B cell (primary cell): Measurements from ENCODE around the gene CYTH2. TPM values are rescaled to one million over a fixed set of nuclear protein-coding genes. Genes with fewer than 3 reads are reported as not detected.

Experiments
- ATAC-seq: fragments of 200-7000 bp; cut with Tn5 transposase; one replicate; pipeline ENCODE4 v1.10.0; 2021; ENCODE audit warnings: low read depth, mild to moderate bottlenecking, moderate number of reproducible peaks, moderate library complexity
- CTCF ChIA-PET: fragments of 350-600 bp; sonication (Branson Sonifier 250); formaldehyde crosslinking; loops from one replicate; lab custom pipeline; 2021; ENCODE audit warnings: antibody characterized with exemption, inconsistent platforms; lab: Charles Lee
- POLR2A ChIA-PET: fragments of 350-600 bp; sonication (Branson Sonifier 250); formaldehyde crosslinking; loops from one replicate; lab custom pipeline; 2021; ENCODE audit warnings: antibody characterized with exemption; lab: Charles Lee
- DNase-seq: peaks from one replicate; pipeline ENCODE4 v3.0.0; 2013
- H2AFZ ChIP-seq: 2 replicates; pipeline ENCODE4 v1.6.1; 2012; ENCODE audit warnings: mild to moderate bottlenecking, low read depth, low read length; ENCODE audit not compliant: insufficient read depth, poor library complexity, severe bottlenecking
- H3K27ac ChIP-seq, 2 donors: 1 replicate in 1 of 2; 2 replicates in 1 of 2; pipeline ENCODE4 v1.5.1; 2012 to 2013; ENCODE audit warnings: low read length in 2 of 2, mild to moderate bottlenecking in 2 of 2, moderate library complexity in 1 of 2
- H3K27me3 ChIP-seq, 4 experiments: fragments of 200-600 bp in 1 of 4; sonication (generic) in 1 of 4; replicated peaks in 1 of 4; 1 replicate in 2 of 4; 2 replicates in 2 of 4; pipeline versions ENCODE4 v1.6.1 to v1.7.0; 2013 to 2016; ENCODE audit warnings: low read length in 3 of 4, mild to moderate bottlenecking in 2 of 4, mixed read lengths in 1 of 4, moderate library complexity in 1 of 4; ENCODE audit not compliant: insufficient read depth in 4 of 4, control insufficient read depth in 3 of 4; ENCODE audit errors: control extremely low read depth in 1 of 4
- H3K36me3 ChIP-seq, 2 experiments: replicated peaks in 1 of 2; 1 replicate in 1 of 2; 2 replicates in 1 of 2; pipeline versions ENCODE4 v1.6.1 to v1.7.1; 2013; ENCODE audit warnings: low read length in 1 of 2; ENCODE audit not compliant: insufficient read depth in 2 of 2, control insufficient read depth in 1 of 2; ENCODE audit errors: control extremely low read depth in 1 of 2, extremely low read depth in 1 of 2
- H3K4me1 ChIP-seq, 2 donors: fragments of 200-600 bp in 1 of 2; sonication (generic) in 1 of 2; 1 replicate in 1 of 2; 2 replicates in 1 of 2; pipeline versions ENCODE4 v1.5.1 to v1.6.1; 2013 to 2017; ENCODE audit warnings: low read length in 2 of 2; ENCODE audit not compliant: control insufficient read depth in 2 of 2, insufficient read depth in 2 of 2
- H3K4me2 ChIP-seq: replicated peaks from 2 replicates; pipeline ENCODE3; 2012; ENCODE audit warnings: mild to moderate bottlenecking, low read depth, low read length; ENCODE audit not compliant: poor library complexity, severe bottlenecking
- H3K4me3 ChIP-seq, 5 experiments: fragments of 200-600 bp in 1 of 5; sonication (generic) in 1 of 5; 1 replicate in 3 of 5; 2 replicates in 2 of 5; pipeline versions ENCODE4 v1.5.1 to v1.7.0; 2011 to 2016; ENCODE audit warnings: low read length in 4 of 5, mild to moderate bottlenecking in 4 of 5, low read depth in 2 of 5, control low read depth in 1 of 5, moderate library complexity in 1 of 5; ENCODE audit not compliant: insufficient read depth in 1 of 5; ENCODE audit errors: control extremely low read depth in 1 of 5, extremely low read depth in 1 of 5
- H3K79me2 ChIP-seq: fragments of 200-600 bp; sonication (generic); one replicate; pipeline ENCODE4 v1.6.0; 2016; ENCODE audit warnings: low read length; ENCODE audit not compliant: control insufficient read depth, insufficient read depth
- H3K9ac ChIP-seq: fragments of 200-600 bp; sonication (generic); 2 replicates; pipeline ENCODE4 v1.6.1; 2017; ENCODE audit warnings: mild to moderate bottlenecking, low read length, moderate library complexity
- H3K9me3 ChIP-seq, 3 donors: one replicate each; pipeline versions ENCODE4 v1.6.1 to v1.7.1; 2013; ENCODE audit warnings: low read length in 2 of 3; ENCODE audit not compliant: control insufficient read depth in 2 of 3, insufficient read depth in 1 of 3; ENCODE audit errors: control extremely low read depth in 1 of 3
- H4K20me1 ChIP-seq: 2 replicates; pipeline ENCODE4 v1.6.0; 2012; ENCODE audit warnings: mild to moderate bottlenecking, low read length; ENCODE audit not compliant: insufficient read depth, control insufficient read depth, poor library complexity, severe bottlenecking
- H3K27ac Mint-ChIP-seq: one replicate; pipeline ENCODE4 v1.8.0; 2021; ENCODE audit warnings: mixed read lengths
- H3K27me3 Mint-ChIP-seq: one replicate; pipeline ENCODE4 v1.8.0; 2021; ENCODE audit warnings: mixed read lengths
- H3K4me1 Mint-ChIP-seq: one replicate; pipeline ENCODE4 v1.8.0; 2021; ENCODE audit warnings: mixed read lengths
- H3K4me3 Mint-ChIP-seq: one replicate; pipeline ENCODE4 v1.8.0; 2021; ENCODE audit warnings: mixed read lengths
- H3K9me3 Mint-ChIP-seq: one replicate; pipeline ENCODE4 v1.8.0; 2022; ENCODE audit warnings: mixed read lengths; ENCODE audit not compliant: insufficient read depth
- CTCF ChIP-seq: fragments of 200-600 bp; IDR thresholded peaks from one replicate; pipeline ENCODE4 v1.8.0; 2022; ENCODE audit warnings: antibody characterized with exemption, mild to moderate bottlenecking
- EZH2 ChIP-seq: IDR thresholded peaks from 2 replicates; pipeline ENCODE4 v1.6.1; 2012; ENCODE audit warnings: borderline replicate concordance, low read depth, mild to moderate bottlenecking, moderate library complexity, low read length; ENCODE audit not compliant: insufficient read depth, poor library complexity, severe bottlenecking
- whole genome bisulfite sequencing: methylation state at CpG from one replicate; pipeline ENCODE4 v1.1.5; 2013; ENCODE audit warnings: missing lambda C conversion rate; ENCODE audit not compliant: insufficient coverage; 5-methylcytosine and 5-hydroxymethylcytosine counted together
- intact Hi-C: fragments of 100-400 bp; cut with micrococcal nuclease; formaldehyde crosslinking; loops from one replicate; pipeline ENCODE4 v1.10.0; 2022
- polyA plus RNA-seq: library from polyadenylated mRNA; depleted of rRNA; stranded (reverse); fragments of >200 nt; gene quantifications from 2 replicates; pipeline ENCODE4 v1.2.3, GENCODE V29; 2012
- total RNA-seq, 2 donors: library from RNA; stranded (reverse); fragments of 120-200 nt in 1 of 2; gene quantifications; 1 replicate in 1 of 2; 2 replicates in 1 of 2; pipeline versions ENCODE4 v1.2.3 to v1.2.4, GENCODE V29; 2013 to 2022

The CYTH2 gene
- total and polyA plus RNA-seq, 2 donors (not counting 1 experiment from before 2014, with no cell fraction given), result 40.7 to 56.0 TPM

GRCh38 chr19:48506138-48506733, 37.1 kb downstream of the CYTH2 start:
- ATAC-seq, result no peak
- peak; percentile 58 for DNase-seq
- intact Hi-C loops, result loop anchor here (2.0 kb wide), 1 partner anchor 83 kb away; no protein-coding TSS in a partner anchor
- H3K27ac Mint-ChIP-seq, result no peak overlapping the region
- ChIA-PET POLR2A (interaction anchor here (0.6 to 1.0 kb wide), 4 partner anchors 17 to 169 kb away, joined by 4 to 9 read pairs (median 4); no protein-coding TSS in a partner anchor), CTCF (interaction anchor here (0.6 to 4.8 kb wide), 15 partner anchors 10 to 340 kb away, joined by 3 to 40 read pairs (median 4); partner anchors contain the start of genes CA11 and SPACA4)
- no peaks in the 10 kb centered on the region for H3K36me3 ChIP-seq
- no peak overlapping the region for H3K4me2 ChIP-seq
- H3K27me3 ChIP-seq, result peaks cover 0 to 18% (median 2%) of the 10 kb centered on the region in 4 experiments
- H3K4me1 Mint-ChIP-seq, result peaks cover 27% of the 10 kb centered on the region
- H3K9me3 Mint-ChIP-seq, result no peaks in the 10 kb centered on the region
- peaks cover 0 to 18% (median 0%) of the 10 kb centered on the region in 3 donors for H3K9me3 ChIP-seq
- H2AFZ ChIP-seq, result no peak overlapping the region
- TF ChIP-seq CTCF (peak; percentile 60), EZH2 (no peak)
- peaks cover 15% of the 10 kb centered on the region for H3K27me3 Mint-ChIP-seq
- H3K4me3 Mint-ChIP-seq, result no peak overlapping the region
- H4K20me1 ChIP-seq, result no peaks in the 10 kb centered on the region
- 97% methylated on average over 5 of the region's 5 CpGs for WGBS
- no peak overlapping the region for H3K4me3 ChIP-seq
- peaks cover 24% of the 10 kb centered on the region in 2 donors for H3K4me1 ChIP-seq
- H3K9ac ChIP-seq, result no peak overlapping the region
- no peaks in the 10 kb centered on the region for H3K79me2 ChIP-seq
- H3K27ac ChIP-seq, result no peak overlapping the region

- H3K9me3 ChIP-seq, result peaks cover 0 to 7% (median 0%) of the 10 kb centered on the region in 3 donors
- H3K79me2 ChIP-seq, result no peaks in the 10 kb centered on the region
- peaks cover 23 to 27% of the 10 kb centered on the region in 2 donors for H3K4me1 ChIP-seq
- CTCF ChIA-PET, result interaction anchor here (0.6 to 4.8 kb wide), 10 partner anchors 8 to 101 kb away, joined by 3 to 40 read pairs (median 12); partner anchors contain the start of gene SPACA4
- 89% methylated on average over 6 of the region's 7 CpGs for WGBS
- intact Hi-C loops, result loop anchor here (2.0 kb wide), 1 partner anchor 81 kb away; no protein-coding TSS in a partner anchor
- H3K9me3 Mint-ChIP-seq, result no peaks in the 10 kb centered on the region
- POLR2A ChIA-PET, result no interaction called here
- H3K27me3 ChIP-seq, result peaks cover 0 to 34% (median 13%) of the 10 kb centered on the region in 4 experiments
- H3K4me1 Mint-ChIP-seq, result peaks cover 15% of the 10 kb centered on the region
- no peak for ATAC-seq
- H3K27ac ChIP-seq, result no peak overlapping the region
- H2AFZ ChIP-seq, result no peak overlapping the region
- no peaks in the 10 kb centered on the region for H4K20me1 ChIP-seq
- H3K36me3 ChIP-seq, result no peaks in the 10 kb centered on the region
- TF ChIP-seq EZH2 (no peak), CTCF (no peak)
- H3K9ac ChIP-seq, result no peak overlapping the region
- peak; percentile 11 for DNase-seq
- no peak overlapping the region for H3K27ac Mint-ChIP-seq
- H3K4me2 ChIP-seq, result no peak overlapping the region
- H3K4me3 Mint-ChIP-seq, result no peak overlapping the region
- peaks cover 15% of the 10 kb centered on the region for H3K27me3 Mint-ChIP-seq
- H3K4me3 ChIP-seq, result no peak overlapping the region
These were observed 38.8 kb downstream of the CYTH2 start for GRCh38 chr19:48507911-48508439.
